GM19468 (cell line): ENCODE measurements around the gene TMEM255B.

ENCODE experiments used
- ATAC-seq: cut with Tn5 transposase; IDR thresholded peaks from one replicate; pipeline ENCODE4 v1.9.1; 2021; ENCODE audit warnings: mild to moderate bottlenecking, moderate library complexity, moderate number of reproducible peaks; ENCODE audit not compliant: unreplicated experiment; ENCODE audit errors: extremely low read depth

TMEM255B gene

GRCh38 chr13:113765564-113765910 is 6.5 kb downstream of the TMEM255B start:
- ATAC-seq = no peak

- ATAC-seq = no peak
These were observed 7.2 kb downstream of the TMEM255B start for GRCh38 chr13:113766035-113766800.

GRCh38 chr13:113767366-113767765 is 8.3 kb downstream of the TMEM255B start:
- no peak for ATAC-seq

- no peak for ATAC-seq
These were observed 9.2 kb downstream of the TMEM255B start for GRCh38 chr13:113768018-113768905.

- ATAC-seq = no peak
These were observed 10.1 kb downstream of the TMEM255B start for GRCh38 chr13:113769106-113769505.

GRCh38 chr13:113769881-113770280 is 10.9 kb downstream of the TMEM255B start:
- ATAC-seq = no peak

- no peak for ATAC-seq
These were observed 11.4 kb downstream of the TMEM255B start for GRCh38 chr13:113770441-113770840.

- ATAC-seq = no peak
These were observed 11.9 kb downstream of the TMEM255B start for GRCh38 chr13:113770937-113771336.

GRCh38 chr13:113771709-113772331 is 12.8 kb downstream of the TMEM255B start:
- ATAC-seq = no peak

- no peak for ATAC-seq
These were observed 15.4 kb downstream of the TMEM255B start for GRCh38 chr13:113774177-113775107.

GRCh38 chr13:113775451-113776145 is 16.6 kb downstream of the TMEM255B start:
- ATAC-seq = no peak

GRCh38 chr13:113776231-113777125 is 17.5 kb downstream of the TMEM255B start:
- ATAC-seq = no peak

GRCh38 chr13:113777311-113778260 is 18.6 kb downstream of the TMEM255B start:
- ATAC-seq = no peak

- no peak for ATAC-seq
These were observed 22.5 kb downstream of the TMEM255B start for GRCh38 chr13:113781571-113781970.

- ATAC-seq = no peak
These were observed 23.4 kb downstream of the TMEM255B start for GRCh38 chr13:113782472-113782871.

GRCh38 chr13:113783200-113783881 is 24.3 kb downstream of the TMEM255B start:
- ATAC-seq = no peak
